Endothelial cell of umbilical vein (primary cell): ENCODE measurements around the gene KRT6A. TPM values are rescaled to one million over a fixed set of nuclear protein-coding genes. Genes with fewer than 3 reads are reported as not detected.

ENCODE experiments used
- BruUV-seq: library from RNA; stranded (reverse); fragments of 400-500 nt; replicated peaks from 2 replicates; lab custom pipeline; 2021; lab: Mats Ljungman, UMichigan
- CTCF ChIA-PET: fragments of 300-600, 350-600 bp; sonication (Branson Sonifier 250); formaldehyde crosslinking; loops from one replicate; lab custom pipeline; 2021; ENCODE audit warnings: antibody characterized with exemption, inconsistent platforms; lab: Charles Lee
- POLR2A ChIA-PET: fragments of 300-600, 350-600 bp; sonication (Branson Sonifier 250); formaldehyde crosslinking; loops from one replicate; lab custom pipeline; 2021; ENCODE audit warnings: antibody characterized with exemption, inconsistent platforms; lab: Charles Lee
- DNase-seq: peaks from one replicate; pipeline ENCODE4 v3.0.0-alpha.2; 2011; ENCODE audit warnings: low read depth, low spot score
- FAIRE-seq: peaks from 2 replicates; lab custom pipeline; 2011; peaks lifted over from hg19 to GRCh38; lab: Jason Lieb, UNC
- H2AFZ ChIP-seq: 2 replicates; pipeline ENCODE4 v1.6.0; 2012; ENCODE audit warnings: low read depth, low read length, control low read depth, inconsistent platforms
- H3K27ac ChIP-seq: 2 replicates; pipeline ENCODE4 v1.5.1; 2011; ENCODE audit warnings: low read depth, mild to moderate bottlenecking, control low read depth, low read length, moderate library complexity; ENCODE audit not compliant: insufficient read depth
- H3K27me3 ChIP-seq, 2 experiments: 2 replicates each; pipeline versions ENCODE4 v1.6.0 to v1.6.1; 2011; ENCODE audit warnings: low read length in 2 of 2, mixed read lengths in 1 of 2; ENCODE audit not compliant: control insufficient read depth in 2 of 2, insufficient read depth in 2 of 2
- H3K36me3 ChIP-seq, 2 experiments: 2 replicates in 1 of 2; 3 replicates in 1 of 2; pipeline ENCODE4 v1.5.1; 2011; ENCODE audit warnings: low read length in 2 of 2, mild to moderate bottlenecking in 1 of 2, moderate library complexity in 1 of 2; ENCODE audit not compliant: control insufficient read depth in 2 of 2, insufficient read depth in 2 of 2; ENCODE audit errors: extremely low read depth in 1 of 2
- H3K4me1 ChIP-seq: 3 replicates; pipeline ENCODE4 v1.5.1; 2011; ENCODE audit warnings: mild to moderate bottlenecking, low read length; ENCODE audit not compliant: control insufficient read depth, insufficient read depth; ENCODE audit errors: extremely low read depth
- H3K4me2 ChIP-seq: 2 replicates; pipeline ENCODE4 v1.6.1; 2011; ENCODE audit warnings: low read length, control low read depth, mixed read lengths; ENCODE audit not compliant: insufficient read depth
- H3K4me3 ChIP-seq, 3 experiments: fragments of 200-600 bp in 1 of 3; sonication (generic), shearing (Covaris generic) in 1 of 3; replicated peaks in 1 of 3; 2 replicates each; pipeline ENCODE4 v1.5.1; 2011 to 2016; ENCODE audit warnings: control low read depth in 3 of 3, low read length in 3 of 3, mild to moderate bottlenecking in 2 of 3, inconsistent platforms in 1 of 3, low read depth in 1 of 3, moderate library complexity in 1 of 3; ENCODE audit not compliant: insufficient read depth in 1 of 3
- H3K79me2 ChIP-seq: 2 replicates; pipeline ENCODE4 v1.6.0; 2012; ENCODE audit warnings: low read length, inconsistent platforms; ENCODE audit not compliant: control insufficient read depth, insufficient read depth
- H3K9ac ChIP-seq: replicated peaks from 2 replicates; pipeline ENCODE3; 2011; ENCODE audit warnings: low read length, control low read depth; ENCODE audit not compliant: insufficient read depth; ENCODE audit errors: extremely low read depth
- H3K9me1 ChIP-seq: replicated peaks from 3 replicates; pipeline ENCODE4 v1.6.0; 2011; ENCODE audit warnings: mild to moderate bottlenecking, low read length; ENCODE audit not compliant: control insufficient read depth, insufficient read depth; ENCODE audit errors: extremely low read depth
- H3K9me3 ChIP-seq: replicated peaks from 2 replicates; pipeline ENCODE4 v1.5.1; 2012; ENCODE audit warnings: low read length, inconsistent platforms; ENCODE audit not compliant: control insufficient read depth, insufficient read depth
- H4K20me1 ChIP-seq: replicated peaks from 2 replicates; pipeline ENCODE3; 2011; ENCODE audit warnings: mild to moderate bottlenecking, low read length; ENCODE audit not compliant: control insufficient read depth, insufficient read depth; ENCODE audit errors: extremely low read depth
- CTCF ChIP-seq, 2 donors: IDR thresholded peaks; 1 replicate in 1 of 2; 2 replicates in 1 of 2; pipeline ENCODE4 v1.5.1; 2011; ENCODE audit warnings: low read length in 2 of 2, mild to moderate bottlenecking in 2 of 2, moderate library complexity in 2 of 2, control low read depth in 1 of 2, inconsistent platforms in 1 of 2, low read depth in 1 of 2; ENCODE audit not compliant: insufficient read depth in 1 of 2; ENCODE audit errors: extremely low read depth in 1 of 2
- EZH2 ChIP-seq: IDR thresholded peaks from 2 replicates; pipeline ENCODE4 v1.6.1; 2012; ENCODE audit warnings: borderline replicate concordance, low read depth, mild to moderate bottlenecking, moderate library complexity, low read length, inconsistent platforms; ENCODE audit not compliant: severe bottlenecking
- FOS ChIP-seq: IDR thresholded peaks from 2 replicates; pipeline ENCODE4 v1.6.1; 2011; ENCODE audit warnings: mild to moderate bottlenecking, low read length, moderate library complexity, borderline replicate concordance; ENCODE audit not compliant: insufficient read depth
- GATA2 ChIP-seq: IDR thresholded peaks from 2 replicates; pipeline ENCODE4 v1.7.0; 2011; ENCODE audit warnings: low read depth, mild to moderate bottlenecking, moderate library complexity, mixed read lengths, low read length; ENCODE audit not compliant: insufficient read length, insufficient read depth
- JUN ChIP-seq: IDR thresholded peaks from 2 replicates; pipeline ENCODE4 v1.6.1; 2011; ENCODE audit warnings: borderline replicate concordance, low read depth; ENCODE audit not compliant: insufficient read length, insufficient read depth
- MAX ChIP-seq: IDR thresholded peaks from 2 replicates; pipeline ENCODE4 v1.6.1; 2011; ENCODE audit not compliant: insufficient read depth, insufficient read length
- MYC ChIP-seq: IDR thresholded peaks from one replicate; pipeline ENCODE4 v1.6.1; 2011; ENCODE audit warnings: mild to moderate bottlenecking, low read depth, low read length
- POLR2A ChIP-seq: IDR thresholded peaks from 2 replicates; pipeline ENCODE4 v1.6.1; 2012; ENCODE audit warnings: low read depth, mild to moderate bottlenecking, control low read depth, low read length
- POLR2AphosphoS5 ChIP-seq: IDR thresholded peaks from 2 replicates; pipeline ENCODE4 v1.6.1; 2012; ENCODE audit warnings: low read depth, mild to moderate bottlenecking, control low read depth, low read length, moderate library complexity; ENCODE audit not compliant: insufficient read depth
- dilution Hi-C: fragments of 300-500 bp; cut with MboI; formaldehyde crosslinking; loops from one replicate; pipeline ENCODE4 v1.15.0; 2019; ENCODE audit warnings: low sequenced_read_pairs; ENCODE audit not compliant: extremely low pct_ligation_motif_present
- intact Hi-C: fragments of 100-400 bp; cut with micrococcal nuclease; formaldehyde crosslinking; loops from one replicate; pipeline ENCODE4 v1.10.0; 2022
- polyA plus RNA-seq, 4 experiments: library from polyadenylated mRNA; depleted of rRNA in 3 of 4; stranded (reverse) in 3 of 4; unstranded in 1 of 4; fragments of >200 nt; gene quantifications; 2 replicates each; pipeline versions ENCODE4 v1.2.1 to v1.2.3, GENCODE V29; 2011 to 2012; ENCODE audit warnings: missing spikeins in 1 of 4
- total RNA-seq: library from RNA; stranded (reverse); gene quantifications from 2 replicates; pipeline ENCODE4 v1.2.3, GENCODE V29; 2021

KRT6A gene
- total and polyA plus RNA-seq, 2 donors (not counting 3 experiments of a cell fraction or from before 2014, with no cell fraction given) = 0.64 TPM; not detected in 1

- Histone ChIP-seq H3K9me1 (no peaks in the 10 kb centered on the region), H4K20me1 (no peaks in the 10 kb centered on the region), H3K27me3 (no peaks in the 10 kb centered on the region), H2AFZ (no peak overlapping the region), H3K79me2 (no peaks in the 10 kb centered on the region), H3K4me2 (no peak overlapping the region), H3K27ac (no peak overlapping the region), H3K9me3 (no peaks in the 10 kb centered on the region), H3K9ac (no peak overlapping the region), H3K36me3 (no peaks in the 10 kb centered on the region), H3K4me1 (no peaks in the 10 kb centered on the region), H3K4me3 (no peak overlapping the region)
- intact Hi-C loops (no loop called here), dilution Hi-C loops (no loop called here)
- ChIA-PET CTCF (interaction anchor here (1.4 kb wide), 1 partner anchor 351 kb away, joined by 3 read pairs; no protein-coding TSS in a partner anchor), POLR2A (no interaction called here)
- no peak for DNase-seq
- no peak for TF ChIP-seq MYC
- no peak for TF ChIP-seq POLR2AphosphoS5
- no peak for TF ChIP-seq FOS
- TF ChIP-seq CTCF (IDR thresholded peaks at IDR 0.05; ENCODE audit: extremely low read depth in 1 of 2, insufficient read depth in 1 of 2, low read depth in 1 of 2, low read length in 2 of 2) = no peak
- TF ChIP-seq POLR2A = no peak
- TF ChIP-seq EZH2 = no peak
- TF ChIP-seq GATA2 = no peak
- no peak for TF ChIP-seq MAX
- no peak for TF ChIP-seq JUN
- no TSS peak for BruUV-seq
- no peak for FAIRE-seq
Measured at GRCh38 chr12:52514471-52515318, 21.6 kb upstream of the KRT6A start.
